HCT116 (cell line): ENCODE data around the gene CHSY1. TPM values are rescaled to one million over a fixed set of nuclear protein-coding genes. Genes with fewer than 3 reads are reported as not detected.

Experiments used
- ATAC-seq: fragments of 200-7000 bp; cut with Tn5 transposase; 2 replicates; pipeline ENCODE4 v1.9.1; 2020; ENCODE audit warnings: mild to moderate bottlenecking, moderate library complexity
- BruUV-seq: library from RNA; stranded (reverse); fragments of 400-500 nt; replicated peaks from 2 replicates; lab custom pipeline; 2021; lab: Mats Ljungman, UMichigan
- CTCF ChIA-PET: fragments of 300-600 bp; sonication (Branson Sonifier 250); formaldehyde crosslinking; loops from one replicate; lab custom pipeline; 2021; ENCODE audit warnings: antibody characterized with exemption; lab: Charles Lee
- POLR2A ChIA-PET: fragments of 300-600, 350-600 bp; sonication (Branson Sonifier 250); formaldehyde crosslinking; loops from one replicate; lab custom pipeline; 2021; ENCODE audit warnings: antibody characterized with exemption; lab: Charles Lee
- RAD21 ChIA-PET, 2 experiments: fragments of 300-600 bp; sonication (Branson Sonifier 250); formaldehyde crosslinking; loops; one replicate each; lab custom pipeline; 2023; ENCODE audit warnings: low total read pairs in 2 of 2; ENCODE audit not compliant: uncharacterized antibody in 2 of 2, unreplicated experiment in 2 of 2, low non-redundant PET in 1 of 2; lab: Charles Lee
- DNase-seq: peaks from one replicate; pipeline ENCODE4 v3.0.0-alpha.2; 2010; ENCODE audit warnings: low read depth, low spot score
- H2AFZ ChIP-seq: fragments of 200-600 bp; shearing (Covaris generic), sonication (generic); 2 replicates; pipeline ENCODE4 v1.6.1; 2017; ENCODE audit warnings: low read depth, mixed run types, mixed read lengths, antibody characterized with exemption, low read length; ENCODE audit not compliant: poor library complexity, severe bottlenecking
- H3K27ac ChIP-seq: 2 replicates; pipeline ENCODE4 v1.5.1; 2012; ENCODE audit warnings: low read depth, low read length
- H3K27me3 ChIP-seq: fragments of 200-600 bp; sonication (generic); 2 replicates; pipeline ENCODE4 v1.6.1; 2016; ENCODE audit warnings: mixed run types, low read length, mixed read lengths; ENCODE audit not compliant: insufficient read depth
- H3K36me3 ChIP-seq, 2 experiments: fragments of 200-500 bp in 1 of 2; fragments of 200-600 bp in 1 of 2; sonication (Bioruptor generic) in 1 of 2; sonication (generic) in 1 of 2; 2 replicates each; pipeline versions ENCODE4 v1.5.1 to v1.6.1; 2014 to 2016; ENCODE audit warnings: low read length in 2 of 2, inconsistent platforms in 1 of 2, mixed read lengths in 1 of 2, mixed run types in 1 of 2; ENCODE audit not compliant: insufficient read depth in 2 of 2, control insufficient read depth in 1 of 2
- H3K4me1 ChIP-seq, 2 experiments: fragments of 200-600 bp in 1 of 2; sonication (generic) in 1 of 2; 2 replicates each; pipeline versions ENCODE4 v1.5.1 to v1.6.1; 2012 to 2017; ENCODE audit warnings: low read length in 2 of 2, inconsistent platforms in 1 of 2, mild to moderate bottlenecking in 1 of 2, mixed read lengths in 1 of 2, mixed run types in 1 of 2, moderate library complexity in 1 of 2; ENCODE audit not compliant: insufficient read depth in 2 of 2, control insufficient read depth in 1 of 2
- H3K4me2 ChIP-seq: fragments of 200-600 bp; sonication (generic); 2 replicates; pipeline ENCODE4 v1.6.1; 2017; ENCODE audit warnings: mixed run types, low read length, mixed read lengths
- H3K4me3 ChIP-seq, 2 experiments: fragments of 200-600 bp in 1 of 2; sonication (generic) in 1 of 2; replicated peaks in 1 of 2; 2 replicates each; pipeline ENCODE4 v1.5.1; 2011 to 2016; ENCODE audit warnings: low read length in 2 of 2, control low read depth in 1 of 2, low read depth in 1 of 2, mild to moderate bottlenecking in 1 of 2, mixed read lengths in 1 of 2, mixed run types in 1 of 2
- H3K79me2 ChIP-seq: fragments of 200-600 bp; sonication (generic); 2 replicates; pipeline ENCODE4 v1.6.1; 2017; ENCODE audit warnings: mild to moderate bottlenecking, mixed run types, low read length, moderate library complexity, mixed read lengths; ENCODE audit not compliant: insufficient read depth
- H3K9ac ChIP-seq: fragments of 200-600 bp; sonication (generic); 2 replicates; pipeline ENCODE4 v1.6.1; 2016; ENCODE audit warnings: low read length, mixed read lengths
- H3K9me2 ChIP-seq: fragments of 200-600 bp; sonication (generic), shearing (Covaris generic); 2 replicates; pipeline ENCODE4 v1.6.1; 2017; ENCODE audit warnings: mixed run types, mild to moderate bottlenecking, moderate library complexity; ENCODE audit not compliant: insufficient read depth
- H3K9me3 ChIP-seq, 2 experiments: fragments of 200-500 bp in 1 of 2; fragments of 200-600 bp in 1 of 2; sonication (Bioruptor generic) in 1 of 2; sonication (generic) in 1 of 2; 2 replicates each; pipeline ENCODE4 v1.6.1; 2014 to 2017; ENCODE audit warnings: low read length in 2 of 2, mixed read lengths in 2 of 2, inconsistent platforms in 1 of 2, low read depth in 1 of 2, mild to moderate bottlenecking in 1 of 2, mixed run types in 1 of 2, moderate library complexity in 1 of 2; ENCODE audit not compliant: control insufficient read depth in 1 of 2, insufficient read depth in 1 of 2
- H4K20me1 ChIP-seq: fragments of 200-600 bp; sonication (generic), shearing (Covaris generic); 2 replicates; pipeline ENCODE4 v1.6.1; 2017; ENCODE audit warnings: mixed run types, mild to moderate bottlenecking, moderate library complexity; ENCODE audit not compliant: insufficient read depth
- ATF3 ChIP-seq: IDR thresholded peaks from 2 replicates; pipeline ENCODE4 v1.6.1; 2012
- CBX3 ChIP-seq: IDR thresholded peaks from 2 replicates; pipeline ENCODE4 v1.6.1; 2012; ENCODE audit warnings: low read depth
- CTCF ChIP-seq, 3 experiments: fragments of 200-600 bp in 1 of 3; sonication (generic) in 1 of 3; IDR thresholded peaks in 2 of 3; conservative IDR thresholded peaks in 1 of 3; 2 replicates each; pipeline ENCODE4 v1.5.1; 2012 to 2017; ENCODE audit warnings: low read depth in 2 of 3, low read length in 2 of 3, antibody characterized with exemption in 1 of 3, borderline replicate concordance in 1 of 3, control low read depth in 1 of 3, mild to moderate bottlenecking in 1 of 3, mixed read lengths in 1 of 3, mixed run types in 1 of 3, moderate library complexity in 1 of 3; ENCODE audit not compliant: insufficient read depth in 1 of 3
- ELF1 ChIP-seq: IDR thresholded peaks from 2 replicates; pipeline ENCODE4 v1.6.1; 2012; ENCODE audit warnings: low read depth, borderline replicate concordance
- JUND ChIP-seq: IDR thresholded peaks from 2 replicates; pipeline ENCODE4 v1.6.1; 2012
- REST ChIP-seq: IDR thresholded peaks from 2 replicates; pipeline ENCODE4 v1.6.1; 2012; ENCODE audit warnings: low read depth
- SIN3A ChIP-seq: IDR thresholded peaks from 2 replicates; pipeline ENCODE4 v1.6.1; 2012; ENCODE audit warnings: low read depth
- SP1 ChIP-seq: IDR thresholded peaks from 2 replicates; pipeline ENCODE4 v1.6.1; 2012; ENCODE audit warnings: low read depth
- YY1 ChIP-seq: IDR thresholded peaks from 2 replicates; pipeline ENCODE4 v1.6.1; 2011; ENCODE audit warnings: low read length, low read depth, moderate library complexity, mild to moderate bottlenecking; ENCODE audit not compliant: insufficient replicate concordance; ENCODE audit errors: extremely low read depth
- ZBTB33 ChIP-seq: IDR thresholded peaks from 2 replicates; pipeline ENCODE4 v1.6.1; 2011; ENCODE audit warnings: mild to moderate bottlenecking, low read length, moderate library complexity; ENCODE audit not compliant: insufficient replicate concordance; ENCODE audit errors: extremely low read depth
- ZNF274 ChIP-seq: fragments of 200-500 bp; sonication (Bioruptor generic); IDR thresholded peaks from 2 replicates; pipeline ENCODE4 v1.6.1; 2014; ENCODE audit warnings: mild to moderate bottlenecking, low read depth, low read length, inconsistent platforms
- intact Hi-C: fragments of 100-400 bp; cut with micrococcal nuclease; formaldehyde crosslinking; loops from 2 replicates; pipeline ENCODE4 v1.10.0; 2022
- total RNA-seq: library from RNA; stranded (reverse); gene quantifications from one replicate; pipeline ENCODE4 v1.2.1, GENCODE V29; 2021; ENCODE audit not compliant: unreplicated experiment

Gene CHSY1
- total RNA-seq, 1 experiment from 2014 or later = 25.4 TPM

GRCh38 chr15:101275018-101275417, 23.2 kb upstream of the CHSY1 start:
- ChIA-PET POLR2A (no interaction called here), RAD21 (no interaction called here), CTCF (no interaction called here)
- H3K4me2 ChIP-seq = no peak overlapping the region
- intact Hi-C loops = no loop called here
- no TSS peak for BruUV-seq
- no peaks in the 10 kb centered on the region for H4K20me1 ChIP-seq
- ATAC-seq (no peak), DNase-seq (no peak)
- peaks cover 2 to 12% of the 10 kb centered on the region in 2 experiments; a peak in 3 of 4 replicates for H3K4me1 ChIP-seq
- H3K9ac ChIP-seq = no peak overlapping the region
- no peaks in the 10 kb centered on the region for H3K9me3 ChIP-seq
- peaks cover 32% of the 10 kb centered on the region for H3K79me2 ChIP-seq
- H3K4me3 ChIP-seq = no peak overlapping the region
- TF ChIP-seq YY1 (no peak), REST (no peak), JUND (no peak), ELF1 (no peak), CBX3 (no peak), SP1 (no peak), CTCF (IDR thresholded peaks at IDR 0.05 in 2 of 3, conservative IDR thresholded peaks at IDR 0.05 in 1 of 3; ENCODE audit: borderline replicate concordance in 1 of 3, insufficient read depth in 1 of 3, low read depth in 2 of 3, low read length in 2 of 3) (no peak), ZNF274 (no peak), ATF3 (no peak), ZBTB33 (no peak), SIN3A (no peak)
- no peaks in the 10 kb centered on the region for H3K9me2 ChIP-seq
- H3K27ac ChIP-seq = no peak overlapping the region
- H2AFZ ChIP-seq = no peak overlapping the region
- H3K36me3 ChIP-seq = peaks cover 38 to 53% of the 10 kb centered on the region in 2 experiments
- H3K27me3 ChIP-seq = no peaks in the 10 kb centered on the region
